Body of pancreas (tissue), 4 donors: ENCODE results near the gene TMSB4X.

ENCODE experiments used
- CTCF ChIP-seq, 7 experiments: fragments of 450-650 bp in 4 of 7; fragments of 200-600 bp in 3 of 7; sonication (generic) in 3 of 7; IDR thresholded peaks; one replicate each; pipeline ENCODE4 v1.5.1; 2016 to 2019; ENCODE audit warnings: antibody characterized with exemption in 7 of 7
- POLR2A ChIP-seq, 3 donors: fragments of 450-650 bp; IDR thresholded peaks; one replicate each; pipeline ENCODE4 v1.6.1; 2016; ENCODE audit warnings: antibody characterized with exemption in 3 of 3, mild to moderate bottlenecking in 2 of 3

- TF ChIP-seq CTCF (IDR thresholded peaks at IDR 0.05): peak; percentile 19 to 84 (median 77)
- peak in 2 of 3 donors; percentile 27 to 36 for TF ChIP-seq POLR2A (IDR thresholded peaks at IDR 0.05)
Observed at GRCh38 chrX:12970691-12971202, 4.2 kb upstream of the TMSB4X start.
